ENCODE data around the gene RFPL1. TPM values are rescaled to one million over a fixed set of nuclear protein-coding genes. Genes with fewer than 3 reads are reported as not detected.

RFPL1 gene
- total RNA-seq, 1 donor from 2014 or later, result 0.22 TPM

GRCh38 chr22:29451863-29452262, 13.5 kb downstream of the RFPL1 start:
- Mint-ChIP-seq H3K4me1 (ENCODE audit: low read depth) (peaks cover 1% of the 10 kb centered on the region), H3K9me3 (ENCODE audit: low read depth) (no peaks in the 10 kb centered on the region), H3K27me3 (no peaks in the 10 kb centered on the region), H3K36me3 (ENCODE audit: insufficient read depth) (no peaks in the 10 kb centered on the region), H3K27ac (no peak overlapping the region), H3K4me3 (ENCODE audit: low read depth) (no peak overlapping the region)
- TF ChIP-seq CTCF (IDR thresholded peaks at IDR 0.05; ENCODE audit: unreplicated experiment), result no peak
- DNase-seq (ENCODE audit: low spot score, unreplicated experiment), result no peak

- no peaks in the 10 kb centered on the region for H3K27me3 Mint-ChIP-seq
- H3K9me3 Mint-ChIP-seq (ENCODE audit: low read depth), result no peaks in the 10 kb centered on the region
- no peak overlapping the region for H3K27ac Mint-ChIP-seq
- no peak overlapping the region for H3K4me3 Mint-ChIP-seq (ENCODE audit: low read depth)
- H3K4me1 Mint-ChIP-seq (ENCODE audit: low read depth), result peaks cover 3% of the 10 kb centered on the region
- H3K36me3 Mint-ChIP-seq (ENCODE audit: insufficient read depth), result no peaks in the 10 kb centered on the region
- DNase-seq (ENCODE audit: low spot score, unreplicated experiment), result no peak
- TF ChIP-seq CTCF (IDR thresholded peaks at IDR 0.05; ENCODE audit: unreplicated experiment), result no peak
Measured at GRCh38 chr22:29454276-29454675, 15.9 kb downstream of the RFPL1 start.

- no peak for DNase-seq (ENCODE audit: low spot score, unreplicated experiment)
- Mint-ChIP-seq H3K27me3 (no peaks in the 10 kb centered on the region), H3K36me3 (ENCODE audit: insufficient read depth) (no peaks in the 10 kb centered on the region), H3K4me1 (ENCODE audit: low read depth) (peaks cover 3% of the 10 kb centered on the region), H3K4me3 (ENCODE audit: low read depth) (no peak overlapping the region), H3K27ac (no peak overlapping the region), H3K9me3 (ENCODE audit: low read depth) (no peaks in the 10 kb centered on the region)
- TF ChIP-seq CTCF (IDR thresholded peaks at IDR 0.05; ENCODE audit: unreplicated experiment), result no peak
Measured at GRCh38 chr22:29456211-29456671, 17.9 kb downstream of the RFPL1 start.

GRCh38 chr22:29457730-29458129, 19.3 kb downstream of the RFPL1 start:
- TF ChIP-seq CTCF (IDR thresholded peaks at IDR 0.05; ENCODE audit: unreplicated experiment), result no peak
- H3K27ac Mint-ChIP-seq, result no peak overlapping the region
- H3K27me3 Mint-ChIP-seq, result no peaks in the 10 kb centered on the region
- no peaks in the 10 kb centered on the region for H3K9me3 Mint-ChIP-seq (ENCODE audit: low read depth)
- no peaks in the 10 kb centered on the region for H3K36me3 Mint-ChIP-seq (ENCODE audit: insufficient read depth)
- no peak overlapping the region for H3K4me3 Mint-ChIP-seq (ENCODE audit: low read depth)
- no peak for DNase-seq (ENCODE audit: low spot score, unreplicated experiment)
- H3K4me1 Mint-ChIP-seq (ENCODE audit: low read depth), result peaks cover 3% of the 10 kb centered on the region

GRCh38 chr22:29458551-29458950, 20.2 kb downstream of the RFPL1 start:
- Mint-ChIP-seq H3K27me3 (no peaks in the 10 kb centered on the region), H3K4me3 (ENCODE audit: low read depth) (no peak overlapping the region), H3K27ac (no peak overlapping the region), H3K4me1 (ENCODE audit: low read depth) (peaks cover 3% of the 10 kb centered on the region), H3K36me3 (ENCODE audit: insufficient read depth) (no peaks in the 10 kb centered on the region), H3K9me3 (ENCODE audit: low read depth) (no peaks in the 10 kb centered on the region)
- no peak for DNase-seq (ENCODE audit: low spot score, unreplicated experiment)
- no peak for TF ChIP-seq CTCF (IDR thresholded peaks at IDR 0.05; ENCODE audit: unreplicated experiment)

All from progenitor cell of endocrine pancreas (in vitro differentiated cells).